ENCODE data around the gene RIPPLY2. TPM values are rescaled to one million over a fixed set of nuclear protein-coding genes. Genes with fewer than 3 reads are reported as not detected.

RIPPLY2 gene
- polyA plus RNA-seq, 3 donors: not detected

- H3K27me3 ChIP-seq (ENCODE audit: control insufficient read depth in 2 of 2, insufficient read depth in 2 of 2, low read length in 2 of 2): peaks cover 25 to 38% of the 10 kb centered on the region in 2 donors
- peaks cover 10 to 15% of the 10 kb centered on the region in 2 donors for H3K36me3 ChIP-seq (replicated peaks in 1 of 2; ENCODE audit: control insufficient read depth in 1 of 2, insufficient read depth in 2 of 2, low read length in 2 of 2)
- H3K4me3 Mint-ChIP-seq: peak within 1 kb of the TSS; percentile 95 to 100
- peaks cover 23% of the 10 kb centered on the region for H3K4me1 Mint-ChIP-seq
- no peak for TF ChIP-seq CTCF (IDR thresholded peaks at IDR 0.05)
- no peaks in the 10 kb centered on the region for H3K9me3 ChIP-seq (replicated peaks in 1 of 2; ENCODE audit: control insufficient read depth in 1 of 2, insufficient read depth in 1 of 2, low read length in 2 of 2)
- H2AFZ ChIP-seq (ENCODE audit: insufficient read depth, low read depth, low read length, poor library complexity, severe bottlenecking): peak within 1 kb of the TSS; percentile 57
- H3K4me1 ChIP-seq (ENCODE audit: control insufficient read depth in 1 of 2, insufficient read depth in 2 of 2, low read length in 2 of 2): peaks cover 18 to 23% of the 10 kb centered on the region in 2 donors
- H3K9ac ChIP-seq (ENCODE audit: insufficient read depth, low read length, poor library complexity, severe bottlenecking): peak within 1 kb of the TSS; percentile 88
- H4K20me1 ChIP-seq (ENCODE audit: insufficient read depth, low read length): peaks cover 51% of the 10 kb centered on the region
- H3K27me3 Mint-ChIP-seq (ENCODE audit: low read depth in 3 of 3): peaks cover 14 to 20% (median 17%) of the 10 kb centered on the region in 3 donors
- peaks cover 0 to 2% (median 0%) of the 10 kb centered on the region in 7 donors for H3K9me3 Mint-ChIP-seq
- intact Hi-C loops (cut with micrococcal nuclease): loop anchor here (10.0 kb wide), 2 partner anchors 265 to 795 kb away; partner anchors contain the start of genes DOP1A (in 1 of the 2) and UBE3D (in 1 of the 2)
- WGBS (ENCODE audit: insufficient coverage): under 1% methylated on average over 45 of the region's 53 CpGs
- peak; percentile 91 to 93 (median 93) for DNase-seq
- peak within 1 kb of the TSS; percentile 93 to 98 (median 94) for H3K4me3 ChIP-seq (replicated peaks in 1 of 3; ENCODE audit: low read depth in 2 of 3, low read length in 3 of 3)
- peaks cover 12% of the 10 kb centered on the region in 2 donors for H3K36me3 Mint-ChIP-seq
- peak within 1 kb of the TSS; percentile 88 to 89 for H3K27ac ChIP-seq (ENCODE audit: low read depth in 1 of 2, low read length in 2 of 2)
- H3K27ac Mint-ChIP-seq: peak within 1 kb of the TSS; percentile 94 to 98 (median 97)
- peak within 1 kb of the TSS; percentile 85 for H3K4me2 ChIP-seq (replicated peaks; ENCODE audit: extremely low read depth, low read length, poor library complexity, severe bottlenecking)
- peaks cover 59% of the 10 kb centered on the region for H3K79me2 ChIP-seq (ENCODE audit: insufficient read depth, low read length)
These were observed 6.5 kb downstream of the RIPPLY2 start, which contains the start of gene CYB5R4 for GRCh38 chr6:83859410-83860358. Gene CYB5R4, plus strand, starts transcription at chr6:83859689. Its CDS starts 94 bp downstream, at chr6:83859783.

GRCh38 chr6:83860359-83860755 is 7.2 kb downstream of the RIPPLY2 start:
- DNase-seq: peak; percentile 12 to 51 (median 45)
- Mint-ChIP-seq H3K9me3 (peaks cover 0 to 2% (median 0%) of the 10 kb centered on the region in 7 donors), H3K27me3 (ENCODE audit: low read depth in 3 of 3) (peaks cover 7 to 14% (median 11%) of the 10 kb centered on the region in 3 donors), H3K4me3 (peak overlapping the region; percentile 95 to 100), H3K4me1 (peaks cover 23% of the 10 kb centered on the region), H3K36me3 (peaks cover 18 to 19% of the 10 kb centered on the region in 2 donors), H3K27ac (peak overlapping the region; percentile 94 to 98 (median 97))
- TF ChIP-seq CTCF (IDR thresholded peaks at IDR 0.05): no peak
- H3K27ac ChIP-seq (ENCODE audit: low read depth in 1 of 2, low read length in 2 of 2): peak overlapping the region; percentile 88 to 89
- peak overlapping the region; percentile 85 for H3K4me2 ChIP-seq (replicated peaks; ENCODE audit: extremely low read depth, low read length, poor library complexity, severe bottlenecking)
- H4K20me1 ChIP-seq (ENCODE audit: insufficient read depth, low read length): peaks cover 57% of the 10 kb centered on the region
- intact Hi-C loops (cut with micrococcal nuclease): loop anchor here in 1 of 2 donors (10.0 kb wide), 1 partner anchor 796 kb away; the partner anchor contains the start of genes DOP1A and UBE3D
- peaks cover 18 to 23% of the 10 kb centered on the region in 2 donors for H3K4me1 ChIP-seq (ENCODE audit: control insufficient read depth in 1 of 2, insufficient read depth in 2 of 2, low read length in 2 of 2)
- peak overlapping the region; percentile 88 for H3K9ac ChIP-seq (ENCODE audit: insufficient read depth, low read length, poor library complexity, severe bottlenecking)
- peaks cover 19 to 31% of the 10 kb centered on the region in 2 donors for H3K27me3 ChIP-seq (ENCODE audit: control insufficient read depth in 2 of 2, insufficient read depth in 2 of 2, low read length in 2 of 2)
- WGBS (ENCODE audit: insufficient coverage): no CpG with 5 or more reads among the region's 7 CpGs
- peaks cover 16 to 21% of the 10 kb centered on the region in 2 donors for H3K36me3 ChIP-seq (replicated peaks in 1 of 2; ENCODE audit: control insufficient read depth in 1 of 2, insufficient read depth in 2 of 2, low read length in 2 of 2)
- H2AFZ ChIP-seq (ENCODE audit: insufficient read depth, low read depth, low read length, poor library complexity, severe bottlenecking): no peak overlapping the region
- H3K4me3 ChIP-seq (replicated peaks in 1 of 3; ENCODE audit: low read depth in 2 of 3, low read length in 3 of 3): peak overlapping the region; percentile 93 to 98 (median 94)
- peaks cover 65% of the 10 kb centered on the region for H3K79me2 ChIP-seq (ENCODE audit: insufficient read depth, low read length)
- no peaks in the 10 kb centered on the region for H3K9me3 ChIP-seq (replicated peaks in 1 of 2; ENCODE audit: control insufficient read depth in 1 of 2, insufficient read depth in 1 of 2, low read length in 2 of 2)
